Measurements from ENCODE around the gene EFCAB13.

- TF ChIP-seq EZH2 (optimal IDR thresholded peaks at IDR 0.05; ENCODE audit: low read depth, low read length), result no peak
- no peak for TF ChIP-seq CTCF (IDR thresholded peaks at IDR 0.05; ENCODE audit: low read length)
These were observed 21.9 kb upstream of the EFCAB13 start for GRCh38 chr17:47301831-47302230.

Measured in MM.1S (cell line).